HEK293 (cell line): ENCODE data around the gene KLF13.

Source experiments
- KLF16 ChIP-seq: fragments of 450-650 bp; formaldehyde crosslinking; IDR thresholded peaks from 2 replicates; pipeline ENCODE4 v1.5.1; 2017; ENCODE audit warnings: missing biosample characterization, missing genetic modification characterization
- MYNN ChIP-seq: fragments of 450-650 bp; formaldehyde crosslinking; IDR thresholded peaks from 2 replicates; pipeline ENCODE4 v1.5.1; 2016; ENCODE audit warnings: missing biosample characterization, missing genetic modification characterization, borderline replicate concordance
- REST ChIP-seq: fragments of 450-650 bp; formaldehyde crosslinking; IDR thresholded peaks from 2 replicates; pipeline ENCODE4 v1.5.1; 2016; ENCODE audit warnings: missing biosample characterization, missing genetic modification characterization
- SP2 ChIP-seq: fragments of 450-650 bp; formaldehyde crosslinking; IDR thresholded peaks from 2 replicates; pipeline ENCODE4 v1.5.1; 2016; ENCODE audit warnings: missing biosample characterization, missing genetic modification characterization
- ZNF175 ChIP-seq: fragments of 450-650 bp; formaldehyde crosslinking; IDR thresholded peaks from 2 replicates; pipeline ENCODE4 v1.5.1; 2016; ENCODE audit warnings: missing biosample characterization, missing genetic modification characterization
- ZNF274 ChIP-seq, 2 experiments: fragments of 200-500 bp in 1 of 2; fragments of 450-650 bp in 1 of 2; sonication (Bioruptor generic) in 1 of 2; formaldehyde crosslinking in 1 of 2; IDR thresholded peaks; 2 replicates each; pipeline versions ENCODE4 v1.5.1 to v1.6.1; 2014 to 2016; ENCODE audit warnings: borderline replicate concordance in 1 of 2, inconsistent platforms in 1 of 2, low read length in 1 of 2, missing biosample characterization in 1 of 2, missing genetic modification characterization in 1 of 2
- ZNF423 ChIP-seq: fragments of 450-650 bp; formaldehyde crosslinking; IDR thresholded peaks from 2 replicates; pipeline ENCODE4 v1.5.1; 2016; ENCODE audit warnings: missing biosample characterization, missing genetic modification characterization
- ZNF473 ChIP-seq: fragments of 450-650 bp; formaldehyde crosslinking; IDR thresholded peaks from 2 replicates; pipeline ENCODE4 v1.5.1; 2017; ENCODE audit warnings: missing biosample characterization, missing genetic modification characterization
- ZNF623 ChIP-seq: fragments of 450-650 bp; formaldehyde crosslinking; IDR thresholded peaks from 2 replicates; pipeline ENCODE4 v1.5.1; 2016; ENCODE audit warnings: missing biosample characterization, missing genetic modification characterization
- ZNF768 ChIP-seq: fragments of 450-650 bp; formaldehyde crosslinking; IDR thresholded peaks from 2 replicates; pipeline ENCODE4 v1.5.1; 2018; ENCODE audit warnings: missing biosample characterization, mild to moderate bottlenecking, missing genetic modification characterization
- ZNF791 ChIP-seq: fragments of 450-650 bp; formaldehyde crosslinking; IDR thresholded peaks from 2 replicates; pipeline ENCODE4 v1.5.1; 2016; ENCODE audit warnings: missing biosample characterization, missing genetic modification characterization
- ZSCAN23 ChIP-seq: fragments of 450-650 bp; formaldehyde crosslinking; IDR thresholded peaks from 2 replicates; pipeline ENCODE4 v1.5.1; 2016; ENCODE audit warnings: missing biosample characterization, missing genetic modification characterization
- ZSCAN30 ChIP-seq: fragments of 450-650 bp; IDR thresholded peaks from 2 replicates; pipeline ENCODE4 v1.5.1; 2018; ENCODE audit warnings: missing biosample characterization, mild to moderate bottlenecking, missing genetic modification characterization, moderate library complexity
- TF ChIP-seq, protein P1 (sequence below): fragments of 450-650 bp; formaldehyde crosslinking; IDR thresholded peaks from 2 replicates; pipeline ENCODE4 v1.5.1; 2016; ENCODE audit warnings: missing biosample characterization, missing genetic modification characterization

- TF ChIP-seq, protein P1, sequence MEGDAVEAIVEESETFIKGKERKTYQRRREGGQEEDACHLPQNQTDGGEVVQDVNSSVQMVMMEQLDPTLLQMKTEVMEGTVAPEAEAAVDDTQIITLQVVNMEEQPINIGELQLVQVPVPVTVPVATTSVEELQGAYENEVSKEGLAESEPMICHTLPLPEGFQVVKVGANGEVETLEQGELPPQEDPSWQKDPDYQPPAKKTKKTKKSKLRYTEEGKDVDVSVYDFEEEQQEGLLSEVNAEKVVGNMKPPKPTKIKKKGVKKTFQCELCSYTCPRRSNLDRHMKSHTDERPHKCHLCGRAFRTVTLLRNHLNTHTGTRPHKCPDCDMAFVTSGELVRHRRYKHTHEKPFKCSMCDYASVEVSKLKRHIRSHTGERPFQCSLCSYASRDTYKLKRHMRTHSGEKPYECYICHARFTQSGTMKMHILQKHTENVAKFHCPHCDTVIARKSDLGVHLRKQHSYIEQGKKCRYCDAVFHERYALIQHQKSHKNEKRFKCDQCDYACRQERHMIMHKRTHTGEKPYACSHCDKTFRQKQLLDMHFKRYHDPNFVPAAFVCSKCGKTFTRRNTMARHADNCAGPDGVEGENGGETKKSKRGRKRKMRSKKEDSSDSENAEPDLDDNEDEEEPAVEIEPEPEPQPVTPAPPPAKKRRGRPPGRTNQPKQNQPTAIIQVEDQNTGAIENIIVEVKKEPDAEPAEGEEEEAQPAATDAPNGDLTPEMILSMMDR = no peak
- TF ChIP-seq ZNF274 (IDR thresholded peaks at IDR 0.05; ENCODE audit: low read length) (no peak), ZNF274 (tag by site-specific recombination; IDR thresholded peaks at IDR 0.05; ENCODE audit: borderline replicate concordance) (no peak), ZNF175 (tag by site-specific recombination) (no peak), ZSCAN30 (no peak), SP2 (no peak), ZNF791 (no peak), REST (no peak), KLF16 (tag by site-specific recombination) (no peak), ZNF768 (no peak), ZNF423 (no peak), ZNF623 (tag by site-specific recombination) (no peak), ZNF473 (tag by site-specific recombination) (no peak), MYNN (no peak), ZSCAN23 (tag by site-specific recombination) (no peak)
Observed at GRCh38 chr15:31317421-31318327, 9.0 kb upstream of the KLF13 start.
